ENCODE data around the gene ABCA13.
"Not testable (repeated sequence)": the region's sequence is repeated elsewhere in the genome, so short reads cannot be mapped to it uniquely, and the experiment has no call there.

Gene ABCA13

DNA sequence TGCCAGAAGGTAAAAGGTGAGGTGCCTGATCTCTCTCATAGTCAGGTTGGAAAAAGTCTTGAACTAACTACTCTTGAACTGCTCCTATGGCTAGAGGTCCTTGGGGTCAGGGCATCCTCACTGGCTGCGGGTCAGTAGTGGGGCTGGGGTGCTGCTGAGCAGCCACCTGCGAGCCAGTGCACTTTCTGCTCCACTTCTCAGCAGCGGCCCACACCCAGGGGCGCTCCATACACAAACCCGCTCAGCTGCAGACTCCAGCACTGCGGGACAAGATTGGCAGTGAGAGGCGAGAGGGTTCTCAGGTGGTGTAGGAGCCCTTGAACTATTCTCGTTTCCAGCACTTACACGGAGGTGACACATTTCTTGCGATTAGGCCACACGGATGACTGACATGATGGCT lies 6.0 kb downstream of the ABCA13 start:
- no peak for DNase-seq

DNA sequence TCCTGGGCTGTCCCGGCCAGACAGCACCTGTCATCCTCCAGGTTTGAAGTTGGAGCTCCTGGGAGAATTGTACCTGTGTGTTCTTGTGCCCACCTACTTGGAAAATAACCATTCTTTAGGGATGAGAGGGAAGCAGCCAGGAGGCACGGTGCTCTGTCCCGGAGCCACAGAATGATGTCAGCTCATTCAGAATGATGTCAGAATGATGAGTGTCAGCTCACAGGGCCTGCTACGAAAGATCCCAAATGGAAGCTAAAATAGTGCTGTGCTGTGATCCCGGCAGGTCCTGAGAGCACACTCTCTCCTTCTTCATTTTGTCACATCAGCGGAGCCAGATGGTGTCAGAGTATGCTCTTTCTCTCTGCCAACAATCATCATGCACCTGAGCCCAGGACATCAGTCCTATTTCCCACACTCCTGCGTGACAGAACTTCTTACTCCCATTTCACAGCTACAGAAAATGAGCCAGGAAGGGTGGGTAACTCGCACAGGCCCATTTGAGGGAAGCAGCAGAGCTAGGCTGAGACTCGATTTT lies 8.3 kb downstream of the ABCA13 start:
- no peak for DNase-seq

DNA sequence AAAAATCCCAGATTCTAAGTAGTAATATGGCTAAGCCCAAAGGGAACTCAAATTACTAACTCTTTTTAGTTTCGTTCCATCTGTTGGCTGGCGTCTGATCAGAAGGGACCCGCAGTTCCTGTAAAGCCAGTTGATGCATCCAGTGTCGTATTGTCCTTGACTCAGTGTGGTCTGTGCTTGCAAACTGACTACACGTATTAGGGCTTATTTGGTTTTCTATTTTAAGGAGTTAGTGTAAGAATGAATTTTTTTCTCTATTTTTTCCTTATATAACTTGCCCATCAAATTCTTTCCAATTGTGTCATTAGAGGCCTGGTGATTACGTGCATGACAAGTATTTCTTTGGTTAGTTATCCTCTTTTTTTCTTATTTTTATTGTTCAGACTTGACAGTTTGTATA lies 9.7 kb downstream of the ABCA13 start:
- DNase-seq: no peak

DNA sequence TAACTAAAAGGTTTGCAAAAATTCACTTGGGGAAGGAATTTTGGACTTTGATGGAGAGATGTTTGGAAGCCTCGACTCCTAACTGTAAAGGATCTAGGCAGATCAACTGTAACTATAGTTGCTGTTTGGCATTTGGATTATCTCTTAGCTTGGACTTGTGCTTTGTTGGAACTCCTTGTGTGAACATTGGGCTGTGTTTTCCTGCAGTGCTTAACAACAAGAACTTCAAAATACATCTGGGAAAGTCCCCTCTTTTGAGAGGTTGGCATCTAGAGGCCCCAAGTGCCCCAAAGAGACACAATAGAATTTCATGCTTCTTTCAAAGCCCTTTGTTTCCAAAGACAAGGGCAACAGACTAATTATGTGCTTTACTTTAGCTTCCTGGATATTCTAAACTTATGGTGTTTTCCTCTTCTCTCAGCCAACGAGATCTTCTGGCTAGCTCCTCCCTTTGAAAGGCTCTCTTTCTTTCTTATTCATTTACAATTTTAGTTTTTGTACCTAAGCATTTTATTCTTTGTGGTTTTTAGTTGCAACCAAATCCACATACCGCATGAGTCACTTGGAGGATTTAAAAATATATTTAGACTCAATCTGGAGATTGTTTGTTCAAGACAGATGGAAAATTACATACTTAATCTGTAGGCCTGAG lies 11.6 kb downstream of the ABCA13 start:
- DNase-seq: no peak

DNA sequence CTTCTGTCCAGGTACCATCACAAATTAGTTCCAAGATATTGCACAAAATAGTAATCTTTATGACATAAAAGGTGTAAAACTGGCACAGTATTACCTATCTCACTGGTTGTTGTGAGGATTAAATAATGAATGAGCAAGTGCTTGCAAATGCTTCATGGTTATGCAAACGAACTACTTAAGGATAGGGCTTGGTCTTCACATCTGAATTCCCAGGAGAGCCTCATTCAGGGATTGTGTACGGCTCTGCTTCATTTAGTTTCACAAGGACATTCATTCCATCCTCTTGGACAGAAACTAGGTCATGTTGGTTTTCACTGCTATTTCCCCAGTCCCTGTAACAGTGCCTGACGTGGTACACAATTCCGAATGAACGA lies 12.1 kb downstream of the ABCA13 start:
- DNase-seq: no peak

DNA sequence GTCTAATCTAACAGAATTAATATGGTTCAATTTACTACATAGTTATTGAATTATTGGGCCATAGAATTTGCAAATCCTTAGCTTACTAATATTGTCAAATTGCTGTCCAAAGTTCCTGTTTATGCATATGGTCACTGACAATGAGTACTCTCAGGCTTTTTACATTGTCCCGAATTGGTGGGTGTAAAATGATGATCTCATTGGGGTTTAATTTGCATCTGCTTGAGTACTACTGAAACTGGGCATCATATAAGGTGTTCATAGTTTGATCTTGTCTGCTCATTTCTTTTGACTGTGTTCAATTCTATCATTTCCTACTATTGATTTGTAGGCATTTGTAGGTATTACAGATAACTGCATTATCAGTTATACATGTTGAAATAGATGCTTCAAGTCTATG lies 12.7 kb downstream of the ABCA13 start:
- no peak for DNase-seq

DNA sequence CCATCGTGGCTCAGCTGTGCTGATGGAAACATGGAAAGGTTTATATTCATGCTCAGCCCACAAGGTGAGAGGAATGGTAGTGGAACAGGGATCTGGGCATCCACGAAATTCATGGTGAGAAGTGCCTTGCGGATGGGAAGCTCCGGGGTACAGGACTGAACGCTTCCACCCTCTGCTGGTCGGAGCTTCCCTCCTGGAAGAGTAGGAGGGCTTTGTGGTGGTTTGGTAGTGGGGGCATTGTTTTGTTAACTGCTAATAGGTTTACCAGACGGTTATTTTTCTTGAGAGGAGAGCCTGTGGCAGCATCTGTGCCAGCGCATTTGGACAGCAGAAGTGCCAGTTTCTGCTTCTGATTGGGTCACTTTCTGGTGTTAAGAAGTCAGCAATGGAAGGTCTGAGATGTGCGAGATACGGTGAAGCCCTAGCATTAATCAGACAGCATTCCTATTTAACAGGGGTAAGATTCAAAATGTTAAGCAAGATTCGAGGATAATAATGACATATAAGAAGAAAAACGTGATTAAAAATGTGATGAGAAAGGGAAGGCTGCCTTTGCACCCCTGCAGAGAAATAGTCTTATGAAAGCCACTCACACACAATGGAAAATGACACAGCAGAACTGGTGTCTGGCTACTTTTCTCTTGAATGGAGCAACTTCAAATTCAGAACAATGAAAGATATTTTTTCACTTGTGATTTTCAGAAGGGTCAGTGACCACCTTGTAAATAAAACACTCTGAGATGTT lies 17.7 kb downstream of the ABCA13 start:
- no peak for DNase-seq

DNA sequence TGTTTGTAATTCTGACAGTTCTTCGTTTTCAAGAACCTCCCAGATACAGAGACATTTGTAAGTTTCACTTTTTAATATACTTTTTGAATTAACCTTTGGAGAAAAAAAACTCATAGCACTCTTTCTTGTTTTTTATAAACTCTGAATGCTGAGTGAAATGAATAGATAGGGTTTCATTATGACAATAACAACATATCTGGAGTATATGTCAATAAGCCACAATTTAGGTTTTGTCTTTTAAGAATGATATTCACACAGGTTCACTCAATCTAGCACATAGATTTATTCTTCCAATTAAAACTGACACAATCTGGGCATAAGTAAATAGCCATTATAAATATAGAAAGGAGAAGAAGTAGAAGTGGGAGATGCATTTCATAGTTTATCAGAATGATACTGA lies 21.7 kb downstream of the ABCA13 start:
- DNase-seq: no peak

DNA sequence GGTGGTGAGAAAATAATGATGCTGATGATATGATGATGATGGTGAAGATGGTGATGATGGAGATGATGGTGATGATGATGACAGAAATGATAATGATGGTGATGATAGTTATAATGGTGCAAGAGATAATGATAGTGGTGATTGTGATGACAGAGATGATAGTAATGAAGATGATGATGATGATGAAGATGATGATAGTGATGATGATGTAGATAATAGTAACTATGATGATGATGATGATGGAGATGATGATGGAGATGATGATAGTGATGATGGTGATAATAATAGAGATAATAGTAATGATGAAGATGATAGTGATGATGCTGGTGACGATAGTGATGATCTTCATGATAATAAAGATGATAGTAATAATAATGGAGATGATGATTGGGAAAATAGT lies 22.2 kb downstream of the ABCA13 start:
- no peak for DNase-seq

DNA sequence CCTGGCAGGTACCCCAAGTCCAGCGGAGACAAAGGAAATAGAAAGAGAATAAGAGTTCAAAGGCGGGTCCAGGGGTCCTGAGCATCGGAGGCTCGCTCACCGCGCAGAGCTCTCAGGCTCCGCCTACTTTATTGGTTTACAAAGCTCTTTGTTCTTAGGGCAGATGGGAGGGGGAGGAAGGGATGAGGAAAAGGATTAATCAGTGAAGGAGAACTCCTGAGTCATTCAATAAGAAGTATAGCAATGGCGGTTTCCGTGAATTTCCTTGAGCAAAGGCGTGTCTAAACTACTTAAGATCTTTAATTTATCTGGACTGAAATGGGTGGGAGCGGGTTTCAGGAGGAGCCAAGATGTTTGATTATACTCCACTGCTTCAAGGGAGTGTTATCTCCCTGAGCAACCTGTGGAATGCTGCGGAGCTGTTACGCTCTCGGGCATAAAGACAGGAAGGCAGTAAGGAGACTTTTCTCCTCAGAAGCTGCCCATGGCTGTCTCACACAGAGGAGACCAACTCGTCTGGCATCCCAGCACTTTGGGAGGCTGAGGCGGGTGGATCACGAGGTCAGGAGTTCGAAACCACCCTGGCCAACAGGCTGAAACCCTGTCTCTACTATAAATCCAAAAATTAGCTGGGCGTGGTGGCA lies 29.8 kb downstream of the ABCA13 start:
- not testable (repeated sequence) for DNase-seq

DNA sequence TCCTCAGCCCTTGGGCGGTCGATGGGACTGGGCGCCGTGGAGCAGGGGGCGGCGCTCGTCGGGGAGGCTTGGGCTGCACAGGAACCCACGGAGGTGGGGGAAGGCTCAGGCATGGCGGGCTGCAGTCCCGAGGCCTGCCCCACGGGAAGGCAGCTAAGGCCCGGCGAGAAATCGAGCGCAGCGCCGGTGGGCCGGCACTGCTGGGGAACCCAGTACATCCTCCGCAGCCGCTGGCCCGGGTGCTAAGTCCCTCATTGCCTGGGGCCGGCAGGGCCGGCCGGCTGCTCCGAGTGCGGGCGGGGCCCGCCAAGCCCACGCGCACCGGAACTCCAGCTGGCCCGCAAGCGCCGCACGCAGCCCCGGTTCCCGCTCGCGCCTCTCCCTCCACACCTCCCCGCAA lies 31.7 kb downstream of the ABCA13 start:
- DNase-seq: not testable (repeated sequence)

DNA sequence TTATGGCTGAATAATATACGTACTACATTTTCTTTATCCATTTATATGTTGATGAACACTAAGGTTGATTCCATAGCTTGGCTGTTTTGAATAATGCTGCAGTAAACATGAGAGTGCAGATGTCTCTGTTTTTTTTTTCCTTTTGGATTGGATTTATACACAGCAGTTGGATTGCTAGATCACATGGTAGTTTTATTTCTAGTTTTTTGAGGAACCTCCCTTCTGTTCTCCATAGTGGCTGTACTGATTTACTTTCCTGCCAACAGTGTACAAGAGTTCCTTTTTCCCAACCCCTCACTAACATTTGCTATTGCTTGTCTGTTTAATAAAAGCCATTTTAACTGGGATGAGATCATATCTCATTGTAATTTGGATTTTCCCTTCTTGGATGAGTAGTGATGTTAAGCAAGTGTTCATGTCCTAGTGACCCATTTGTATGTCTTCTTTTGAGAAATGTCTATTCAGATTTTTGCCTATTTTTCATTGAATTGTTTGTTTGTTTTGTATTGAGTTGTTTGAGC lies 36.0 kb downstream of the ABCA13 start:
- DNase-seq: no peak

DNA sequence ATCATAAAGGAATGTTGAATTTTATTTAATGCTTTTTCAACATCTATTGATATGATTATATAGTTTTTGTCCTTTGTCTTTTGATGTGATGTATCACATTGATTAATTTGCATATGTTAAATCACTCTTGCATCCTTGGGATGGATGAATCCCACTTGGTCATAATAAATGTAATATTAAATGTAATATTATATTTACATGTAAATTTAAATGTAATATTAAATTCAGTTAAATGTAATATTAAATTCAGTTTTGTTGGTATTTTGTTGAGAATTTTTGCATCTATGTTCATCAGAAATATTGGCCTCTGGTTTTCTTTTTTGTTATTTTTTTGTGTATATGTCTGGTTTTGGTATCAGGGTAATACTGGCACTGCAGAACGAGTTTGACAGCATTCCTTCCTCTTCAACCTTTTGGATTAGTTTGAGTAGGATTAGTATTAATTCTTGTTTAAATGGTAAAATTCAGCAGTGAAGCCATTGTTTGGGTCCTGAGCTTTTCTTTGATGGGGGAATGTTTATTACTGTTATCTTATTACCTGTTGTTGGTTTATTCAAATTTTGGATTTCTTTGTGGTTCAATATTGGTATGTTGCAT lies 37.8 kb downstream of the ABCA13 start:
- no peak for DNase-seq

DNA sequence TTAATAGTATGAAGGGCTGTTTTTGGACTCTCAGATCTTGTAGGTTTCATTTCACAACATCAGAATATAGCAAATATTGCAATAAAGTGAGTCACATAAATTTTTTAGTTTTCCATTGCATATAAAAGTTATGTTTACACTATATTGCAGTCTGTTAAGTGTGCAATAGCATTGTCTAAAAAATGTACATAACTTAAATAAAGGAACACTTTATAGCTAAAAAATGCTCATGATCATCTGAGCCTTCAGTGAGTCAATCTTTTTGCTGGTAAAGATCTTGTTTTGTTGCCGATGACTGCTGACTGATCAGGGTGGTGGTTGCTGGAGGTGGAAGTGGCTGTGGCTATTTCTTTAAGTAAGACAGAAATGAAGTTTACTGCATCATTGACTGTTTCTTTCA lies 42.0 kb downstream of the ABCA13 start:
- DNase-seq: no peak

DNA sequence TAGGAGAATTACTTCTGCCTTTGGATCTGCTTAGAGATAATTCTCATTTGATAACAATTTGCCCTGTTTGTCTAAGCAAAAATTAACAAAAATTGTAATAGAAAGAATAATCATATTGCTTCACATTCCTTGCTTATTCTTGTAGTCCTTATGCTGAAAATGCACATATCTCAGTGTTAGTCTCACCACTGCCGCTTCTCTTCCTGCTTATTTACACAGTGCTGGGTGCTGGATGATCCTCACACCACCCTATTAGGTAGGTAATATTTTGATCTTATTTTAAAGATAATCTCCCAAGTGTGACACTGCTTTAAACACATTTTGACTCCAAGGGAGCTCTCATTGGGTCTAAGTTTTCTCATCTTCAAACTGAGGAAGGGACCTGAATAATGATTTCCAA lies 46.0 kb downstream of the ABCA13 start:
- DNase-seq: no peak

DNA sequence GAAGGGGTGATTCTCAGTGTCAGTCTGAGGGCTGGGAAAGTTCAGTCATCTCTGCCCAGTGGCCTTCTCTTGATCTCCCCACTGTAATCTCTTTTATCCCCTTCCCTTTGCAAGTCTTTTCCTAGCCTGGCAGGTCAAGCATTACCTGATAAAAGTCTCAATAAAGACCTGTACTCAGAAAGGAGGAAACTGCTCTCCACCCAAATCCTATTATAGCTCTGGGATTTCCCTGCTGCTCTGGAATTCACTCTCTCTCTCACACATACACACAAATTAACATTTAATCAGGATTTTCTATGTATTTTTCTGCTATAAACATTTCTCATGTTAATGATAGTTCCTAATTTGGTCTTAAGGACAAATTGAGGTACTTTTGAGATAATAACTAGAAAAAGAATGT lies 46.5 kb downstream of the ABCA13 start:
- no peak for DNase-seq

DNA sequence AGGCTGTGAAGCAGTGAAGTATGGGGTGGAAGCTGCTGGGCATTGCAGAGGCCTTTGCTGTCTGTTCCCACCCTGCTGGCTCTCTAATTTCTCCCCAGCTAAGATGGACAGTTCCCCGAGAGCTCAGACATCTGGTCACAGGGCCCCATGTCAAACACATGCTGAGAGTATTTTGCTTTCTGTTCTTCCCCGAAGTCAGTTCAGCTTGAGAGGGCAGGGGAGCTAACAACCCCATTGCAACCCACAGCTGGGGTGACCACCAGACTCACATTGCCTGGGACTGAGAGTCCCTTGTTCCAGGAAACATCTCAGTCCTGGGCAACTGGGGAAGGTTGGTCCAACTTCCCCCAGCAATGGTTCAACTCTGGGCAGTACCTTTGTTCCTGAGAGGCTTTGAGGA lies 52.8 kb downstream of the ABCA13 start:
- no peak for DNase-seq

DNA sequence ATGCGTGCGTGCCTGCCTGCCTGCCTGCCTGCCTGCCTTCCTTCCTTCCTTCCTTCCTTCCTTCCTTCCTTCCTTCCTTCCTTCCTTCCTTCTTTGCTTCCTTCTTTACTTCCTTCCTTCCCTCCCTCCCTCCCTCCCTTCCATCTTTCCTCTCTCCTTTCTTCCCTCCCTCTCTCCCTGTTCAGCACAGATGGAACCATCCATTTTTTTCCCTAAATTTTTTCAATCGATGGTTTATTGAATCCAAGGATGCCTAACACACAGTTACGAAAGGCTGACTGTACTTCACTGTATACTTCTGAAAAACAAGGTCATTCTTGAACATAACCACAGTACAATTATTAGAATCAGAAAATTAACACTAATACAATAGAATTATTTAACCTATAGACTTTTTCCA lies 53.8 kb downstream of the ABCA13 start:
- DNase-seq: no peak

DNA sequence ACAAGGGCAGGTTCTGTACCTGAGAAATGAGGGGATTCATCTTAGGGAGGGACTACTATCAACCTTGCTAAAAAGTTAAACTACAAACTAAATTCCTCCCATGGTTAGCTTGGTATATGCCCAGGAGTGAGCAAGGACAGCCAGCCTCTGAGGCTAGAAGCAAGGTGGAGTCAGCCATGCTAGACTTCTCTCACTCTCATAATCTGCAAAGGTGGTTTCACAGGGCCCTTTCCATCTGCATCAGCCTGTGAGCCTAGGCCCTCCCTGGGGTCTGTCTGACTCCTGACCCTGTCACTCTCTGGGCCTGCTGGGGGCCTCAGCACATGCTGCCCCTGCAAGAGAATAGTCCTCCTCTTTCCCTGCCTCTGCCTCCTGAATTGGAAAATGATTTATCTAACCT lies 66.1 kb downstream of the ABCA13 start:
- no peak for DNase-seq

DNA sequence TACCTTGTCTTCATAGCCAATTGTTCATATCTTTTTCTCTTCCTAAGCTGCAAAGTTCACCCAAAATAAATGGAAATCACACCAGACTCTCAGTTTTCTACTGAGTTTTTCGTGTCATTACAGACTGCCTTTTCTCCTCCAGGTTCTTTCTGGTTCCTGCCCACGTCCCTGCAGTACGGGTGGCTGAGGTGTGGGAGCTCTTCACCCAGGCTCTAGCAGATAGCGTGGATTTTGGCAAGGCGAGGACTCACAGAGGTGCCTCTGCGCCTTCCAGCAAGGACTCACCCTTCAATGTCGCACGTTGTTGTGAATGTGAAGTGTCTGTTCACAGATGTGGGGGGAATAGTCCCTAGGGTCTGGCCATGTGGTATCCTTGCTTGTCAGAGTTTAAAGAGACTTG lies 71.6 kb downstream of the ABCA13 start:
- no peak for DNase-seq

DNA sequence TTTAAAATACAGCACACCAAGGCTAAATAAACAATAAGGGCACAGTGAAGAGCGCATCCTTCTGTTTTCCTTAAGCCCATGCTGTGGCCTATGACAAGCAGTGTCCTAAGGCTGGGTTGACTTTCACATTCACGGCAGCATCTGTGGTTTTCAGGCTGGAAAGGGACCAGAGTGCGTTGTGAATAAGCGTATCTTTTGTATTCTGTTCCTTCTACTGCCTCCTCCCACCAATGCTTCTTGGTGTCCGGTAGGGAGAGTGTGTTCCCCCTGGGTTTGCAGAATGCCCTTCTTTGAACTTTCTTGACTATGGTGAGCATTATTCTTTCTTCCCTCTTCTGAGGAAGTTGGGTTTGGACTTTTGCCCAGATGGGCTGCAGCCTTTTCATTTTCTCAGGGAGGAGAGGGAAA lies 73.6 kb downstream of the ABCA13 start:
- no peak for DNase-seq

DNA sequence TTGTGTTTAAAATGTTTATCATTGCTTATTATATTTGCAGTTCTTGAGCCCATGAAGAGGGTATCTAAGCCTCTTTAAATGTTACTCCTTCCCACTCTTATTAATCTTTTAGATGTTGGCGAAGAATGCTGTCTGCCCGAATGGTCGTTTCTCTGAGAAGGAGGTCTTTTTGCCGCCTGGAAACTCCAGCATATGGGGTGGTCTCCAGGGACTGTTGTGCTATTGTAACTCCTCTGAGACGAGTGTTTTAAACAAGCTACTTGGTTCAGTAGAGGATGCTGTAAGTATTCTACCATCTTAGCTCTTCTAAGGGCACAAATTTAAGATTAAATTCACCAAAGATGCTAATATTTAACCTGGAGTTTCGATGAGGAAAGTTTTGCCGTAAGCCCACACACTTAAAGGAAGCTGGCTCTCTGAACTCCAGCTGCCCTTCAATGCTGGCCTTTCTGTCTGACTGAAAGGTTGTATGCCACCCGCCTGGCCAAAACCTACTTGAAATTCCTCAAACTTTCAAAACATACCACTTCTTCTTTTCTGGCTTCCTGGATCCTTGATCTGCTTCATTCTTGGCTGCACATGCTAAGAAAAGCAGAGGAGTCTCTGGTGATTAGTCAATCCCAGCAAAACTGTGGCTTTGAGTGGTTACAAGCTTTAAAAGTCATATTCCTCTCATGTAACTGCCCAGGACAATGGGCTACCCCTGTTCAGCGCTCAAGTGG lies 74.7 kb downstream of the ABCA13 start:
- no peak for DNase-seq

DNA sequence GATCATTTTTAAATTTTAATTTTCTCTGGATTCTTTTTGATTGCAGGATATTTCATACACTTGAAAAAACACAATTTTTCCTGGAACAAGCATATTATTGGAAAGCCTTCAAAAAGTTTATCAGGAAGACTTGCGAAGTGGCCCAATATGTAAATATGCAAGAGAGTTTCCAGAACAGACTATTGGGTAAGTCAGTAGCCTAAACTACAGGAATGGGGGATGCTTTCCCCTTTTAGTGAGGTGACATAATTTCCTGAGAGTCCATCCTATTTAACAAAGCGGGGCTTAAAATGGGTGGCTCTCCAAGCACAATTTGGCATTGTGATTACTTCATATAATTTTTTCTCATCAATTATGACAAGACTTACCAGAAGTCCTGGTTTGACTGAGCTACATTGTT lies 77.9 kb downstream of the ABCA13 start:
- no peak for DNase-seq
